Activated CD8-positive, alpha-beta memory T cell treated with anti-CD3 and anti-CD28 coated beads for 24 hours (primary cell): ENCODE results near the gene PPA2.
"Not testable (repeated sequence)": the region's sequence is repeated elsewhere in the genome, so short reads cannot be mapped to it uniquely, and the experiment has no call there.

Source experiments
- DNase-seq: peaks from one replicate; pipeline ENCODE4 v3.0.0-alpha.2; 2020

The PPA2 gene

DNA sequence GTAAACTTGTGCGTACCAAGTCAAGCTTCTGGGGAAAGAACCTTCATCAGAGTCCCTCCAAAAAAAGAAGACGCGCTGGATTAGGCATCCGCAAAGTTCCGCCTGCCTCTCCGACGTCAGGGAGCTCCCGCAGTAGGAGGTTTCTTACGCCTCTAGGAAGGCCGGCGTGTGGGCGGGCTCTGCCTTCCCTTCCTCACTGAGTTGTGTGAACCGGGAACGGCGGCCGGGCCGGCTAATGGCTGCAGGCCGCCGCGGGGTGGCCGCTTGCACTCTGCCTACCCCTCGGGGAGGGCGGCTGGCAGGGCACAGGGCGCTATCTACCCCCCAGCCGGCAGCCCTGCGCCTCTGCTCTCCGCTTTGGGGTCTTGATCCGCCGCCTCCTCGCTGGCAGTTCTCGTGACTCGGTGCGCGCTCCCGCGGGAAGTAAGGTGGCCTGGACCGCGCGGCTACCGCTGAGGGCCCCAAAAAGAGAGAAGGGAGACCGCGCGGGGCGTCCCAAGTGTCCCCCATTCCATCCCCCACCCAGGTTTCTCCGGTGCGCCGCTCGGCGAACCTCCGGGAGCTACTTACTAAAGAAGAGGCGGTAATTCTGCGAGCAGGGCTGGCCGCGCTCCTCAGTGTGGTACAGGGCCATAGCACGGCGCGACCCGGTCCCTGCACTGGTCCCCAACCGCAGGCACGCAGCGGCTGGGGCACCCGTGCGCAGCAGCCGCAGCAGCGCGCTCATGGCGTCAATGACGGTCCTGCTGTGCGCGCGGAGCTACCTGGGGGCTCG lies at the start of gene PPA2:
TSS of gene PPA2 (minus strand) at position 739 of the 775 bp plus-strand sequence. CDS start at position 727, 12 bp downstream.
- peak; percentile 91 for DNase-seq

DNA sequence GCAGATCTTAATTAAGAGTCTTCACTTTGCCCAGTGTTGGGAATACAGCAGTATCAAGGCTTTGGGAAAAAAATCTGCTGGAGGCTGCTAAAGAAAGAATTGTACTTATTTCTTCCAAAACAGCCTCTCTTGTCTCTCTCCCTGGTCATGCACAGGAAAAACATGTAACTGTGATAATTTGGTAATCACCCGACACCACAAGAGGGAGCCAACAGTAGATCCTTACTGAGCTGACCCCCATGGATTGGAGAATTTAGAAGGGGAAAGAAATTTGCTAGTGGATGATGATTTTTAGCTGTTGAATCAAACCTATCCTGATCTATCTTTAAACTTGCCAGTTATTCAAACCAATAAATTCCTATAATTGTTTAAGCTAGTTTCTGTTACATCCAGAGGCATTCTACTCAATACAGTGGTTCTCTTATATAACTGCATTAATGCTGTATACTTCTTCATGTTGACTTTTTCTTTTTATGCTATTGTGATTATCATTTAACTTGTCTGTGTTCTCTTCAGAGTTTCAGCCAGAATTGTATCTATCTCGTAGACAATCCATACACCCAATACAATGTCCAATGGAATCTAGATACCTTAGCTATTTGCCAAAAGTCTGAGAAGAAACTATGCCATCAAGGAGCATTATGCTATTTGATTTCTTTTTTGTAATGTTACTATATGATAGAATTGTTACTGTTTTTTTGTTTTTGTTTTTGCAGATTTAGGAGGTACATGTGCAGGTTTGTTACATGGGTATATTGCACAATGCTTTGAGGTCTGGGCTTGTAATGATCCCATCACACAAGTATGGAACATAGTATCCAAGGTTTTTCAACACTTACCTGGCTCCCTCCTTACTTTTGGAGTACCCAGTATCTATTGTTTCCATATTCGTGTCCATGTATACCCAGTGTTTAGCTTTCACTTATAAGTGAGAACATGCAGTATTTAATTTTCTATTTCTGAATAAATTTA lies 47.2 kb upstream of the PPA2 start:
- no peak for DNase-seq

DNA sequence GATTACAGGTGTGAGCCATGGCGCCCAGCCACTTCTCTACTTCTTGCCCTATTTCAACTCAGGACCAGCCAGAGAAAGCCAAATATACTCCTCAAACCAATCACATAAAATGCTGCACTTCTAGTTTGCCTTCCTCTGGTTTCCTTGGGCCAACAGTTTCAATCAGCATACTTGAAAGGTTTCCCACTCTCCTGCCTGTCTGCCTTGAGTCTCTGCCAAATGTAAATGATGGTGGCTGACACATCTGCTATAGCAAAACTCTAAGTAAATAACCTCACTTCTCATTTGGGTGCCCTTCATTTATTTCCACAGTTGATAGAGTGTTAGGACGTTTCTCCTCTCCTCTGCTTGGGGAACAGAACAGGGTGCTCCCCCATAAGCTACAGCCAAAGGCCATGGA lies 36.4 kb upstream of the PPA2 start:
- no peak for DNase-seq

DNA sequence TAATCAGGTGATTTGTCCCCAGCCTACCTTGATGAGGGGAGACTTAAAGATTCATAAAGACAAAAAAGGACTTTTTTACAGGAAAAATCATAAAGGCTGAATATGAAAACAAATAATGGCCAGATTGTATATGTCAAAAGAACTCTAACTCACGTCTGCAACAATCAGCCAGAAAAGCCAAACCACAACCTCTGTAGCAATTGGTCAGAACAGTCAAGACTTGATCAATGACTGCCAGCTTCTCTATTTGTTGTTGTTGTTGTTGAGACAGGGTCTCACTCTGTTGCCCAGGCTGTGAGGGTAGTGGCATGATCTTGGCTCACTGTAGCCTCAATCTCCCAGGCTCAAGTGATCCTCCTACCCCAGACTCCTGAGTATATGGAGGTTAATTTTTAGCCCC lies 35.9 kb upstream of the PPA2 start:
- DNase-seq, result no peak

DNA sequence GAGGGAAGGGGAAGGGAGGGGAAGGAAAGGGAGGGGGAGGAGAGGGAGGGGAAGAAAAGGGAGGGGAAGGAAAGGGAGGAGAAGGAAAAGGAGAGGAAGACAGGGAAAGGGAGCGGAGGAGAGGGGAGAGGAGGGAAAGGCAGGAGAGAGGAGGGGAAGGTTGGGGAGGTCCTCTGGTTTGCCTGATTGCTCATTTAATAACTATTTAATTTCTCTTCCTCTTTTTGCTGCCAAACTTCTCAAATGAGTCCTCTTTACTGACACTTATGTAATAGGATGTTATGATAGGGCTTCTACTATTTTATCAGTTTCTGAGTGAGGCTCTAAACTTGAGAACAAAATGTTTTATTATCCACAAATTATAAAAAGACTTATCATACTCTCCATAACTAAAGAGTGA lies 35.4 kb upstream of the PPA2 start:
- no peak for DNase-seq

DNA sequence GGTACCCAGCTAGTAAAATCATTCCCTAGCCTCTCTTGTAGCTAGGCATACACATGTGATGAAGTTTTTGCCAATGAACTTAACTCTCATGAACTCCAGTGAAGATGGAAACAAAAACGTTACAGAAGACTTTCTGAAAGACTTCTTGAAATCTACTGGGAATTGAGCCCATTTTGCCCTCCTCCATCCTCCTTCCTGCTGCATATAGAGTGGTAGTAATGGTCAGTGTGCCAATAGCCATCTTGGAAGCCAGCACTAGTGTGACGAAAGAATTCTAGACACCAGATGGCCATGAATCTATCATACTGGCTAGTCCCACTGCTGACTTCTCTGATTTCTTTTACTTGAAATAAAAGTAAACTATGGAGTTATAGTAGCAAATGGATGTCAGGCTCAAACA lies 30.9 kb upstream of the PPA2 start:
- no peak for DNase-seq

DNA sequence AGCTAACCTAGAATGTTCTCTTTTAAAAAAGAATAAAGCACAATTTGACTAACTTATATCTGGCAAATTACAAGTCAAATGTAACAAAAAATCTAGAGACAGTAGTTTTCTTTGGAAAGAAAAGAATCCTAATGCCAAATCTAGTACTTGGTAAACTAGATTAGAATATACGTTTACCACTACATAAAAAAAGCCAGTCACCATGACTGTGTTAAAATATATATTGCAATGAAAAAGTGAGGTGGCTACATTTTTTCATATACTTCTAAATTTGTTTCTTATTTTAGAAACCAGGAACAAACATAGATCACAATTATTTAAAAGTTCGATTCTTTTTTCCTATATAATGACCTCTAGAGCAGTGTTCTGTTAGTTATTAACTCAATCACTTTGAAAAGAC lies 29.6 kb upstream of the PPA2 start:
- DNase-seq, result no peak

DNA sequence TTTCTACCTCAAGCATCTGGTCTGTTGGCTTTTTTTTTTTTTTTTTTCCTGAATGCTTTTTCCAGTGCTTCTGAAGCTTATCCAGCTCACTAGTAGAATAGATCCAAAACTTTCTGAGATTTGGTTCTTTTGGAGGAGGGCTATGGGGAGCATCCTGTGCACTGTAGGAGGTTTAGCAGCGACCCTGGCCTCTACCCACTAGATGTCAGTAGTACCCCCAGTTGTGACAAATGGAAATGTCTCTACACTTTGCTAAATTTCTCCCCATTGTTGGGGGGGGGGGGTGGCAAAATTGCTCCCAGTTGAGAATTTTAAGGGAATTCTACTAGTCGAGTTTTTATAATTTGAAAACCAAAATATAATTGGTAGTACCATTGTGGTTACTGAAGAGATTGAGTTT lies 23.0 kb upstream of the PPA2 start:
- no peak for DNase-seq

DNA sequence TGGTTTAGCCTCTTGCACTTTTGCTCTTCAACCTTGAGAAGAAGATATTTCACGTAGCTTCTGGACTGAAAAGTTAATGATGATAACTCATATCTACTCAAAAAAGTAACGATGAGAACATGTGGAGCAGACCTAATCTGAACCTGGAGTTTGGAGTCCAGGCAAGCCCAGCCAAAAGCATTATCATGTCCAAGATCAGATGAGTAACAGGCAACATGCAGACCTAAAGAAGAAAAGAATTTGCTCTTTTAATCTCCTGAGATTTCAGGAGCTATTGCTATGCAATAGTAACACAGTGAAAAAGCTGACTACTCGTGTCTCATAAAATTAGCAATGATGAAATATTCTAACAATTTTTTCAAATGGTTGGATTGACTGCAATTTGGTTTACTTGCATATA lies 21.8 kb upstream of the PPA2 start:
- DNase-seq, result no peak

DNA sequence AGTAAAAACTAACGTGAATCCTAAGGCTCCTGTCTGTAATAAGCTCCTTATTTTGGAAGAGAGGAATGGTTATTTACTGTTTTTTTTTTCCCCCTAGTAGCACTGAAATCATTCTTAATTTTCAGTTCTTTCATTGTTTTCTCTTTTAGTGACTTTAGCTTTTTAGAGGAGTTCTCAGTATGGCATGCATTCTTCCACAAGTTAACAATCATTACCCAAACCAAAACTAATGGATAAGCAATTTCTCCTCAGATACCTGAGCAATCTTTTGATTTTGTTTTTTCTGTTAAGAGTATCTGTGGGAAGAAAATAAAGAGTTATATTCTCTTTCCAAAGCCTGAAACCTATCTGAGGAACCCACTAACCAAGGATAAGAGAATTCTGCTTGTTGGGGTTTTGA lies 16.7 kb upstream of the PPA2 start:
- no peak for DNase-seq

DNA sequence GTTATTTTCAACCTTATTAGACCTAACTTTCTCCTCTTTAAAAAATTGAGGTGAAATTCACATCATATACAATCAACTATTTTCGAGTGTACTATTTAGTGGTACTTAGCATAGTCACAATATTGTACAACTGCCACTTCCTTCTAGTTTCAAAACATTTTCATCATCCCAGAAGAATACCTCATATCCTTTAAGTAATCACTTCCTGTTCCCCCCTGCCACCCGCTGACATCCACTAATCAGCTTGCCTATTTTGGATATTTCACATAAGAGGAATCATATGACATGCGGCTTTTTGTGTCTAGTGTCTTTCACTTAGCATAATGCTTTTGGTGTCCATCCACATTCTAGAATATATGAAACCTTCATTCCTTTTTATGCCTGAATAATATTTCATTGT lies 10.0 kb upstream of the PPA2 start:
- no peak for DNase-seq

DNA sequence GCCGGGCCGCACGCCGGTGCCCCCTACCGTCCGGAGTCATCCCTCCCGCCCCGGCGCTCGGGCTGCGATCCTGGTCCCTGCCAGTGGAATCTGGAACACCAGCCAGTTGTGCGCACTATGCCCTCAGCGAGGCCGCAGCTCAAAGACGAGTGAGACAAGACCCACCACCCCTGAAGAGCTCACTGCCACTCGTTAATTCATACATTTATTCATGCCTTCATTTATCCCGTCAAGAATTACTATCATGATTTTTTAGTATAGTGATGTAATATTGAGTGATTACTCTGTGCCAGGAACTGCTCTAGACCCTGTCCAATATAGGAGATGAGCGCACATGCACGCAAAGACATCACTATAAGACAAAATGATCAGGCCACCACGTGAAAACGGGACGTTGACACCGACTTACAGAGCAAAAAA lies 247 bp upstream of the PPA2 start:
- DNase-seq, result no peak

DNA sequence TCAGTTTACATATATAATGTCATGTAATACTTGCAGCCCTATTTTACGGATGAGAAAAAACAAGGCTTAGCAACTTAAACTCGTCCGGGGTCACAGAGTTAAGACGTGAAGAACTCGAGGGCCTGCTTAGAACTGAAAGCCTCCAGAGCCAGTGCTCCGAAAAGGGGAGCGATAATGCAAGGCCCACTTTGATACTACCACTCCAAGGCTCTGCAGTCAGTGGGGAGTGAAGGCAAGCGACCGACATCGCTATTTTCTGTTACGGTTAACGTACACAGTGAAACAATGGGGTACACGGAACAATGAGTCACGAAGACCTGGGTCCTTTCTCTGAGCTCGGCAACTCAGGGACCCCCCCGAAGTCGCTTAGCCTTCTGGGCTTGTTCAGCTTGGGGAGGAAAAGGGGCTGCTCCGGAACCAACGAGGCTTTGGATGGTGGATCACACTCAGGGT lies 965 bp downstream of the PPA2 start:
- no peak for DNase-seq

DNA sequence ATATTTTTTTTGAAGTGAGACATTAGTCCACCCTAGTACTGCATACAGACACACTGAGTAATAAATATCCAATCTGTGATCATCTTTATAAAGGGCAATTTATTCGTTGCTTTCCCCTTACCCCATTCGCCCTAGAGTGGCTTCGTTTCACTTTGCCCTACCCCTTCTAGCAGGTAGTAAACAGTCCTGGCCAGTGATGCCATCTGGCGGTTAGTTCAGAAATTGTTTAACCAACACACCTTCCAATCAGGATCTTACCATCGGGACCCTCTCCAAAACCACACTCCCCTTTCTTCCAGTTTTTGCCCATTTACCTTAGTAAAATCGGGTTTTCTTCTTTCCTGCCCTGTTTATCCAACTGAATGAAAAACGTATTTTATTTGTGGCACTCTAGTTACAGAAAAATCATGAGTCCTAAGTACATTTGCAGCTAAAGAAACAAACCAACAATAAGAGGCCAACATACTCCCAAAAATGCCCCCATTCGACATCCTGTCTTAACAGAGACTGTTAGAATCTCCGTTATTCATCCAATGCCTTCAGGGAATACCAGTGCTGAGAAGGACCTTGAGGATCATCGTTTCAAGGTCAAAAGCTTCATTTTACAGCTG lies 2.2 kb downstream of the PPA2 start:
- peak; percentile 71 for DNase-seq

DNA sequence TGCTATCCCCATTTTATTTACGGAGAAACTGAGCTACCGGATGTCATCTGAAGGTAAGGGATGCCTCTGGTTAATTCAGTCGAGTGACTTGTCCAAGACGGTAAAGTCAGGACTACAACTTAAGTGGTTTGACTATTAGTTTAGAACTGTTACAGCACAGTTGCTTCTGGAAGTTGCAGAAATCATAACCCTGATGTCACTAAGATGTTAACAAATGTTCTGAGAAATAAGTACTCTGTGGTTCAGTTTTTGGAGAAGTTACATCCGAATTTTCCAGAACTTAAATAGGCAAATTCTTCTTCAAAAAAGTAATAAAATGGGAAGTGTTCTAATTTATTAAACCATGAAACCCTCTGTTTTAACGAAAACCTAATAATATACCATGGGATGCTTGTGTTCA lies 3.1 kb downstream of the PPA2 start:
- DNase-seq, result no peak

DNA sequence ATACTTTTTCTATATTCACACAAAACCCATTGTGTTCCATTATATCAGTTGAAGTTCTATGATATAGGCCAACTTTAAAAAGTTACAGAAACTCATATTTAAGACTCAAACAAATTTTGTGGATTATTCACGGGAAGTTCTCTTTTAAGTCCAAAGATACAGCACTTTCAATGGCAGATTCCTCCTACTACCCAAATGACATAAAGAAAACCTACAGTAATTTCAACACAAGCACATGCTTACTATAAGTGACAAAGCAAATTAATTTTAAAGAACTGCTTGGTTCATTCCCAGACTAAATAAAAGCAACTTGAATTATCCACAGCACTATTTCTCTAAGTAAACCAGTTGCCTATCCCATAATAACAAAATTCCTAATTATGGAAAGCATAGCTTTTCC lies 4.1 kb downstream of the PPA2 start:
- DNase-seq, result no peak

DNA sequence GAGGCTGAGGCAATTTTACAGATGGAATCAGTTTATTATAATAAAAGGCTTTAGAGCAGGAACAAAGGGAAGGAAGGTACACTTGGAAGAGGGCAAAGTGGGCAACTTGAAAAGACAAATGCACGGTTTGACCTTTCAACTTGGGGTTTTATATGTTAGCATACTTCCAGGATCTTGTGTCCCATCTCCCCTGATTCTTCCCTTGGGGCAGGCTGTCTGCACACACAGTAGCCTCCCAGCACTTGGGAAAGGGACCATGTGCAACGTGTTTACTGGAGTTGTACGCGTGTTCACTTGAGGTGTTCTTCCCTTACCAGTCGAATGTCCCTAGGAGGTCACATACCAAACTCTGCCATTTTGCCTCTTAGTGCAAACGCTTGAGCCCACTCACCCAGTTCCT lies 7.3 kb downstream of the PPA2 start:
- no peak for DNase-seq

DNA sequence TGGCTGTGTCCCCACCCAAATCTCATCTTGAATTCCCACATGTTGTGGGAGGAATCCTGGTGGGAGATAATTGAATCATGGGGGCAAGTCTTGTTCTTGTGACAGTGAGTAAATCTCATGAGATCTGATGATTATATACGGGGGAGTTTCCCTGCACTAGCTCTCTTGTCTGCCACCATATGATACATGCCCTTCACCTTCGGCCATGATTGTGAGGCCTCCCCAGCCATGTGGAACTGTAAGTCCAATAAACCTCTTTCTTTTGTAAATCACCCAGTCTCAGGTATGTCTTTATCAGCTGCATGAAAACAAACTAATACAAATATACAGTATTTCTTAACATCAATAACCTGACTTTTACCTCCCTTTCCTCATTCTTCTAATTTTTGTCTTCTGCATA lies 9.3 kb downstream of the PPA2 start:
- DNase-seq, result not testable (repeated sequence)

DNA sequence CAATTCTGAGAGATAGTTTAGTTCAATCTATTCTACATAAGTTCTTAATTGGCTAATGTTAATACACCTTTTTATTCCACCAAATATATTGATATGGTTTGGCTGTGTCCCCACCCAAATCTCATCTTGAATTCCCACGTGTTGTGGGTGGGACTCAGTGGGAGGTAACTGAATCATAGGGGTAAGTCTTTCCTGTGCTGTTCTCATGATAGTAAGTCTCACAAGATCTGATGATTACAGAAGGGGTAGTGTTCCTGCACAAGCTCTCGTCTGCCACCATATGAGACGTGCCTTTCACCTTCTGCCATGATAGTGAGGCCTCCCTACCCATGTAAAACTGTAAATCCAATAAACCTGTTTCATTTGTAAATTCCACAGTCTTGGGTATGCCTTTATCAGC lies 11.3 kb downstream of the PPA2 start:
- no peak for DNase-seq

DNA sequence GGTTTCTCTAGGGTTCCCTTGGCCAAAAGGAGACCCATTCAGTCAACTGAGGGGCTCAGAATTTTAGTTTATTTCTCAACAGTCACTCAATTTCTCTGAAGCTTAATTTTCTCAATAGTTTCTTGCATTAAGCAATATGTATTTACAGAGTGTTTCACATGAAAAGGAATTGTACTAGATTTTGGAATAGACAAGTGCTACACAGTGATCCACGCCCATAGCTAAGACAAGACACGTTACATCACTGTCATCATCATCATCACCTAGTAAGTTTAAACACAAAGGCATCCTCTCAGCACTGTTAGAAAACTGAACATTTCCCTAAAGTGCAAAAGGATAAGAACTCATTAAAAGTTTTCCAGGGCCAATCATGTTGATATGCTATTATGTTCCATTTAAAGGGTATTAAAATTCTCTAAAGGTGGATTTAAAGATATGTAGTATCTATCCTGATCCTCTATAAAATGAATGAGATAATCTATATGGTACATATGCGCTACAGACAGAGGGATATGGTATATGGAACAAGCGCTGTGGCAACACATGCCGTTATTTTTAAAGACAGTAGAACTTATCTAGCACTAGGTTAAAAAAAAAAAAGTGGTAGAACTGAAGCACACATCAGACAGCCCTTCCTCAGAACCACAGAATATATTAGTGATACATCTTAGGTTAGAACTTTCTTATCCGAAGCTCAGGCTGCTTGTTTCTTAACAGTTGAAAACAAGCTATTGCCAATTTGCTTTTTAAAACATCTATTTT lies 12.1 kb downstream of the PPA2 start:
- no peak for DNase-seq

DNA sequence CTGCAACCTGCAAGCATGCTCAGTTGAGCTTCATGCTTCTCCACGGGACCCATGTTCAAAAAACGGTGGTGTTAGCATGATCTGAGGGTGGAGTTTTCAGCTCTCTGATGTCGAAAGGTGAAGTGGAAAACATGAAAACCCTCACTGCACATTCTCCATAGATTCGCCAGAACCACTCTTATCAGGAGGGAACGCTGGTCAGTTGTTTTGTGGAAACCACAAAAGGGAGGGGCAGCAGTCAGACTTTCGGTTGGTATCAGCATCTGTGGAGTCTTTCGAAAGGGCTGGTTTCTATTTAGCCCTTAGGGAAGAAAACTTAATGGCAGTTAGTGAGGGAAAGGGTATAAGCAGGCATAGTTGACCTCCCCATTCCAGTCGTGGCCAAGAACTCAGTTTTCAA lies 12.6 kb downstream of the PPA2 start:
- DNase-seq, result no peak

DNA sequence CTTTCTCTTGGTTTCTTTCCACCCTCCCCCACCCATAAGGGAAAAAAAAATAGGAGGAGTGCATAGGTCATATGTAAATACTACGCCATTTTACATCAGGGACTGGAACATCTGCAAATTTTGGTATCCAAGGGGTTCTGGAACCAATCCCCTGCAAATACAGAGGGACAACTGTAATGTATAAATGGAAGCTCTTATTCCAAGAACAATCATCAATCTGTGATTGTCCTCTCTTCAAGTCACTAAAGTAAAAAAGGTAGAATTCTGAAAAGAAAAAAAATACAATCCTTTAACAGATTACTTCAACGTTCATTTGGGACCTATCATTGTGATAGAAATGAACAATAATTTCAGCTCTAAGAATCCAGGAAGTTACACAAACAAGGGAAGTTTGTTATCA lies 13.6 kb downstream of the PPA2 start:
- no peak for DNase-seq

DNA sequence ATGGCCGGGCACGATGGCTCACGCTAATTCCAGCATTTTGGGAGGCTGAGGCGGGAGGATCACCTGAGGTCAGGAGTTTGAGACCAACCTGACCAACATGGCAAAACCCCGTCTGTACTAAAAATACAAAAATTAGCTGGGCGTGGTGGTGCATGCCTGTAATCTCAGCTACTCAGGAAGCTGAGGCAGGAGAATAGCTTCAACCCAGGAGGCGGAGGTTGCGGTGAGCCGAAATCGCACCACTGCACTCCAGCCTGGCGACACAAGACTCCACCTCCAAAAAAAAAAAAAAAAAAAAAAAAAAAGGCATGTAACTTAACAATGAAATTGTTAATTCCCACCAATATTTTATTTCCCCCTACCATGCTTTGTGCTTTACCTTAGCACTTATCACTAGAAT lies 15.3 kb downstream of the PPA2 start:
- not testable (repeated sequence) for DNase-seq
